T follicular helper cell (primary cell): ENCODE data around the gene SLFN5.
A peak's percentile ranks its signal among the peaks of the same experiment; 100 is the strongest.
"Not testable (repeated sequence)": the region's sequence is repeated elsewhere in the genome, so short reads cannot be mapped to it uniquely, and the experiment has no call there.

Experiments used
- DNase-seq: peaks from one replicate; pipeline ENCODE4 v3.0.0-alpha.2; 2020; ENCODE audit warnings: low read depth

Gene SLFN5

DNA sequence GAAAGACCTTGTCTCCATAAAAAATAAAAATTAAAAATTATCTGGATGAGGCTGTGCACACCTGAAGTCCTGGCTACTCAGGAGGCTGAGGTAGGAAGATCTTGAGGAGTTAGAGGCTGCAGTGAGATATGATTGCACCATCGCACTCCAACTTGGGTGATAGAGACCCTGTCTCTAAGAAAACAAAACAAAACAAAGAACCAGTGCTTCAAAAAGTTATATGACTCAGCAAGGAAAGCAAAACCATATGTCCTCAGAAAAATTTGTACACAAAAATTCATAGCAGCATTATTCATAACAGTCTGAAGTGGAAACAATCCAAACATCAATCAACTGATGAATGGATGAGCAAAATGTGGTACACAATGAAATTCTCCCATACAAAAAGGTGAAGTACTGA lies 48.9 kb downstream of the SLFN5 start:
- no peak for DNase-seq

DNA sequence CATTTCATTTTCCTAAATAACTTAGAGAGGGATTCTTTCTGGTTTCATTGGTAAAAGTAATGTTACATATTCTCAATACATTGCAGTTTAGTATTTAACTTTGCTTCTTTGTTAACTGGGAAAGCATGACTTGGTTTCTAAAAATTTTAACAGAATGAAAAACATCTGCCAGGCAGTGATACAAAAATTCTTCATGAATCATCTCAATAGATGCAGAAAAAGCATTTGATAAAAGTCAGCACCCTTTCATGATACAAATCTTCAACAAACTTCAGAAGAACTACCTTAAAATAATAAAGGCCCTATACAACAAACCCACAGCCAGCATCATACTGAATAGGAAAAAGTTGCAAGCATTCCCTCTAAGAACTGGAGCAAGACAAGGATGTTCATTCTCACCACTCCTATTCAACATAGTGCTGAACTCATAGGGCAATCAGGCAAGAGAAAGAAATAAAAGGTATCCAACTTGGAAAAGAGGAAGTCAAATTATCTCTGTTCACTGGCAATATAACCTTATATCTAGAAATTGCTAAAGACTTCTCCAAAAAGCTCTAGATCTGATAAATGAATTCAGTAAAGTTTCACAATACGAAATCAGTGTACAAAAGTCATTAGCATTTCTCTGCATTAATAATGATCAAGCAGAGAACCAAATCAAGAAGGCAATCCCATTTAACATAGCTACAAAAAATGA lies 50.4 kb downstream of the SLFN5 start:
- no peak for DNase-seq

DNA sequence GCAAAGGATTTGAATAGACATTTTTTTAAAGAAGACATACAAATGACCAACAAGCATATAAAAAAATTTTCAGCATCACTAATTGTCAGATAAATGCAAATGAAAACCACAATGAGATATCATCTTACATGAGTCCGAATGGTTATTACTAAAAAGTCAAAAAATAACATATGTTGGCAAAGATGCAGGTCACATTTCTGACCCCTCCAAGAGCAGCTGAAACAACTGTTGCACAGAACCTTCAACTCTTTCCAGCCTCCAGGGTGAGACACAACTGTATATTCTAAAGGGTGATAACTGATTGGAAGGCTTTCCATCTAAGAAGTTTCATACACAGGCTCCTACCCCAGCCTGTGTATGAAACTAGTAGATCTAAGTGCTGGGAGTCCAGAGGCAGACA lies 51.9 kb downstream of the SLFN5 start:
- DNase-seq: no peak

DNA sequence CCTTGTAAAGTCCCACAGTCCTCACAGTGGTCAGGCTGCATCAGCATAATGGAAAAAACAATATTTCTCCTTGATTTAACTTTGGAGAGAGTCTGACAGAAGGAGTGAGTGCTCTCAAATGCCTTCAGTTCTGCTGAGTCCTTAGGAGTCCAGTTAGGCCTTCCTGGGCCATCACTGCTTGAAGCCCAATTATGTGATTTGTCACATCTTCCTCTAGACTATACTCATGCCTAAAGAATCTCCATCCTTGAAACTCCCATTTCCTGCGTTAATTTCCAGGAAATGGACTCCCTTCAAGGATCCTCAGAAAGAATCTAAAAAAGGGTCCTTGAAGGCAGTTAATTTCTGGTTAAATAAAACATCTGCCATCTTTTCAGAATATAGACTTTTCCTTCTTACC lies 52.8 kb downstream of the SLFN5 start:
- no peak for DNase-seq

DNA sequence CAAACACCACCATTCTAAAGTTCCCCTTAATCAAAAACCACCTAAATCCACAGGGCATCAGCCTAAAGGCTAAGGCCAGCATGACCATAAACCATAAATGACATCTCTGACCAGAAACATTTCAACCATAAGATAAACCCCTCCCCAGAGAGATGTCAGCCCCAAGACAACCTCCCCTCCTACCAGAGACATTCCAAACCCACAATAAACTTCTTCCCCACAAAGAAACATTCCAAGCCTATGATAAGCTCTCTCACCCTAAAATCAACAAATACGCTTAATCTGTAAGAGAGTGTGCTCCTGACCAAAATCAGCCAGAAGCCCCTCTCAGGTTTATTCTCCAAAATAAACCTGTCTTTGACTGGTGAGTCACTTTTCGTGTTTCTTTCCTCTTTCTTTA lies 54.8 kb downstream of the SLFN5 start:
- no peak for DNase-seq

DNA sequence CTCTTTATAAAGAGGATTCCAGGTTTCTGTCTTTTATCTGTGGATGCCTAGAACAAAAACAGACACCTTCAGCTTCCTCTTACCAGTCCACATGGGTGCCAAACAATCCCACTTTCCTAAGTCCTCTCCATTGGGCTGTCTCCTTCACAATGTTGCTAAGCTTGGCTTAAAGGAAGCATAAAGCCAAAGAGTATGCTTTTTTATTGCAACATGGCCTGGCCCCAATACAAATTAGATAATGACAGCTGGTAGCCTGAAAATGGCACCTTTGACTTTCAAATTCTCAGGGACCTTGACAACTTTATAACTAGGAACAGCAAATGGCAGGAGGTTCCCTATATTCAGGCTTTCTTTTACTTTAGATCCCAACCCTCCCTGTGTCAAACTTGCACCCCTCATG lies 55.8 kb downstream of the SLFN5 start:
- no peak for DNase-seq

DNA sequence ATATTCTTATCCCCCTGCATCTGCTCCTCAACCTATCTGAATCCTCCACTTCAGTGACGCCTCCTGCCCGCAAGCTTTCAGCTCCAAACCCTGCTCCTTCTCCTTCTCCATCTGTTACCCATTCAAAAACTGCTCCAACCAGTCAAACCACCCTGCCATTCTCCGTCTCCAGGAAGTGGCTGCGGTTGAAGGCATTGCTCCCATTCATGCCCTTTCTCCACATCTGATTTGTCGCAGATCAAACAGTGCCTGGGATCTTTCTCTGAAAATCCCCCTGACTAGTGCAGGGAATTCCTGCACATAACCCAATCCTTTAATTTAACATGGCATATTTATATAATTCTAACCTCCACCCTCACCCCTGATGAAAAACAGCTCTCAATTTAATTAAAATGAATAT lies 56.3 kb downstream of the SLFN5 start:
- no peak for DNase-seq

DNA sequence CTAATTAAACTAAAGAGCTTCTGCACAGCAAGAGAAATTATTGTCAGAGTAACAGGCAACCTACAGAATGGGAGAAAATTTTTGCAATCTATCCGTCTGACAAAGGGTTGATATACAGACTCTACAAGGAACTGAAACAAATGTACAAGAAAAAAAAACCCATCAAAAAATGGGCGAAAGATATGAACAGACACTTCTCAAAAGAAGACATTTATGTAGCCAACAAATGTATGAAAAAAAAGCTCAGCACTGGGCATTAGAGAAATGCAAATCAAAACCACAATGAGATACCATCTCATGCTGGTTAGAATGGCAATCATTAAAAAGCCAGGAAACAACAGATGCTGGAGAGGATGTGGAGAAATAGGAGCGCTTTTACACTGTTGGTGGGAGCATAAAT lies 66.5 kb downstream of the SLFN5 start:
- DNase-seq: not testable (repeated sequence)

DNA sequence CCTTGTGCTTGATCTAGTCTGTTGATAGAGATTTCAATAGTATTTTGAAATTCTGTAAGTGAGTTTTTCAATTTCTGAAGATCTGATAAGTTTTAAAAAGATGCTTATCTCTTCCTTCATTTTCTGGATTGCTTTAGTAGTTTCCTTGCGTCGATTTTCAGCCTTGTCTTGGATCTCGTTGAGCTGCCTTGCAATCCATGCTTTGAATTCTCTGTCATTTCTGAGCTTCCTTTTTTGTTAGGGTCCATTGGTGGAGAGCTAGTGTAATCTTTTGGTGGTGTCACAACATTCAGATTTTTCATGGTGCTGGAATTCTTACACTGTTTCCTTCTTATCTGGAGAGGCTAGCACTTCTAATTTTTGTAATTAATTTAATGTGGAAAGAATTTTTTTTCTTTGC lies 69.5 kb downstream of the SLFN5 start:
- no peak for DNase-seq

DNA sequence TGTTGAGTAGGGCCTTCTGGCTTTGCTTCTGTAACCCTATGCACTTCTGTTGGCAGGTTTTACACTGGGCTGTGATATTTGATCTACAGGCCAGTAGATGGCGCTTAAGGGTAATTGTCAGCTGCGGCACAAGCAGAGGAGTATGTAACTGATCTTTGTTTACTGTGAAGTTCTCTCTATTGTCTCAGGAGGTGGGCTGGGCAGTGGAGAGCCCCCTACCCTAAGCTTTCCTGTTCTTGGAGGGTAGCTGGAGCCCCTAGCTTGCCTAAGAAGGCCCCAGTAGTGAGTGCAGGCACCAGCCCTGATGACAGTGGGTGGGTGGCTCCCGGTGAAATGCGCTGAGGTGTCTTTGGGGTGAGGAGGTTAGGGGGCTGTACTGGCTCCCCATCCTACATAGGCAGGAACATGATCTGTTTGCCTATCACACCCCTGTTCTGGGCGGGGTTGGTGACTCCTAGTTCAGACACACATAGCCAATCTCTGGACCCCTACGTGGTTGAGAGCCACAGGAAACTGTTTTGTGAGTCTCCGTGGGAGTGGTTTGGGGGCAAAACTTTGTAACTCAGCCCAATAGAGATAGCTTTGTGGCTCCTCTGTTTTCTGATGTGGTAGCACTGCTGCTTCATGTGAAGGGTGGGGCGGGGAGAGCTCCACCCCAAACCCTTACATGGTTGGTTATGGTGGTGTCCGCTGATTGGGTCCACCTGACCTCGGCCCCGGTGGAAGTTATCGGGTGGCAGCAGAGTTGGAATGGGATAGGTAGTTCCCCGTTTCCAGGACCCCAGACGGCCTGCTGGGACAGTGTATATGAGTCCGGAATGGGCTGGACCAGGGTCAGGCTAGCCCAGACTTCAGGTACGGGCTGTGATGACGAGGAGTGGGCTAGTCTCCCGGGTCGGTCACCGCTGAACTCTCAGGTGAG lies 70.2 kb downstream of the SLFN5 start:
- peak; percentile 80 for DNase-seq

DNA sequence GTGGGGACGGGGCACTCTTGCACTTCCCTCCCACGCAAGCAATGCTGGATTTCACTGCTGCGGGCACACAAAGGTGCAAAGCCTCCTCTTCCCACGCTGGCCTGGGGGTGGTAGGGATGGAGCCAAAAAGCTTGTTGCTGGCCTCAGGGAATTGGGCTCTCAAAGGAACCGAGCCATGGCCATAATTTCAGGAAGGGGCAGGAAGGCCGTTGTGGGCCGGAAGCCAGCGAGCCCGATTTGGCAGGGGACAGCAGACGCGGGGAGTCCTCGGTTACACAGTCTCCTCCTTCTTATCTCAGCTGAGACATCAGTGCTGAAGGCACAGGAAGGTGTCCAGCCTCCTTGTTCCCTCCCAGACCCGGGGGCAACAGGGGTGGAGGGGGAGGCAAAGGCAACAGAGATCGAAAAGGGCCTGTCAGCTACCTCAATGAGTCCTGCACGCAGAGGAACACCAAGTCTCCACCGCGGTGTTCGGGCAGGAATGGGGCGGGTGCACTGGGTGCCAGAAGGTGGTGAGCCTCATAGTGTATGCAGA lies 71.1 kb downstream of the SLFN5 start:
- DNase-seq: no peak

DNA sequence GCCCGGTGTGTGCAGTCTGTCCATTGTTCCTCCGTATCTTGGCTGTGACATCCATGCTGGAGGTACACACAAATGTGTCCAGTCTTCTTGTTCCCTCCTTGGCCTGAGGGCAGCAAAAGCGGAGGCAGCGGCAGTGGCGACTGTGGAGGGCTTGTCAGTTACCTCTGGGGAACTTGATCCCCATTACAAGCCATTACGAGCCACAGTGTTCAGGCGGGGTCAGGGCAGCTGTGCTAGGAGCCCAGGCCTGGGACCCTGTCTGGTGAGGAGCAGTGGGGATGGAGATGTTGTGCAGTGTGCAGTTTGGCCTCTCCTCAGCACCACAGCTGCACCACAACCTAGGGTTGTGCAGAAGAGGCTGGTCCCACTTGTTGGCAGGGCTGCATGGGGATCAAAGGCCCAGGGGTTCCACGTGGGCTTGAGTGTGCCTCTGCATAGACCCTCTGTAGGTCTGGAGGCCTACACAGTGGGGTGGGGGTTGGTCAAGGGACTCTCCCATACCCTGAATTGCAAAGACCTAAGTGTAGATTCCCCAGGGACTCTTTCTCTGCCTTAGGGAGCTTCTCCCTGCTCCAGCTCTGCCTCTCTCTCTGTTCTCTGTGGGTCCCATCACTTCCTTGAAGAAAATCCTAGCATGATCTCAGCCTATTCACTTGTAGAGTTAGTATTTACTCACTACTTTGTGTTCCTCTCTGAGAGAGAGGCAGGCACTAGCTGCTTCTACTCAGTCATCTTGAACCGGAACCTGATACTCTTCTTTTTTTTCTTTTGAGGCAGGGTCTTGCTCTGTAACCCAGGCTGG lies 71.7 kb downstream of the SLFN5 start:
- DNase-seq: no peak

DNA sequence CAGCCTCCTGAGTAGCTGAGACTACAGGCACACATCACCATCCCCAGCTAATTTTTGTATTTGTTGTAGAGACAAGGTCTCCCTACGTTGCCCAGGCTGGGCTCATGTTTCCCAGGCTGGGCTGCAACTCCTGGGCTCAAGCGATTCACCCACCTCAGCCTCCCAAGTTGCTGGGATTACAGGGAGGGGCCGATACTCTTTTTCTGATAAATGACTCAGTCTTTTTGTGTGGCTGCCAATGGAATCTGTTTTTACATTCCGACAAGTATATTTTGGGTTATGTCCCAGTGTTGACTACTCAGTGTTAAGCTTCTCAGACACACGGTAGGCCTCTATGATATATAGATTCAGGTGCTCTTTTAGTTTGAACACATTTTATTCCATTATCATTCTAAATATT lies 72.4 kb downstream of the SLFN5 start:
- no peak for DNase-seq

DNA sequence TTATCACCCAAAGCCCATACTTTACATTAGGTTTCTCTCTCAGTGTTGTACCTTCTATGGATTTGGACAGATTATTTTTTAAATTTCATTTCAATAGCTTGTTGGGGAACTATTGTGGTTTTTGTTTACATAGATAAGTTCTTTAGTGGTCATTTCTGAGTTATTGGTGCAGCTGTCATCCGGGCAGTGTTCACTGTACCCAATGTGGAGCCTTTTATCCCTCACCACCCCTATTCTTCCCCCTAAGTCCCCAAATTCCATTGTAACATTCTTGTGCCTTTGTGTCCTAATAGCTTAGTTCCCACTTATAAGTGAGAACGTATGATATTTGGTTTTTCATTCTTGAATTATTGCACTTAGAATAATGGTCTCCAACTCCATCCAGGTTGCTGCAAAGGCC lies 73.1 kb downstream of the SLFN5 start:
- DNase-seq: no peak

DNA sequence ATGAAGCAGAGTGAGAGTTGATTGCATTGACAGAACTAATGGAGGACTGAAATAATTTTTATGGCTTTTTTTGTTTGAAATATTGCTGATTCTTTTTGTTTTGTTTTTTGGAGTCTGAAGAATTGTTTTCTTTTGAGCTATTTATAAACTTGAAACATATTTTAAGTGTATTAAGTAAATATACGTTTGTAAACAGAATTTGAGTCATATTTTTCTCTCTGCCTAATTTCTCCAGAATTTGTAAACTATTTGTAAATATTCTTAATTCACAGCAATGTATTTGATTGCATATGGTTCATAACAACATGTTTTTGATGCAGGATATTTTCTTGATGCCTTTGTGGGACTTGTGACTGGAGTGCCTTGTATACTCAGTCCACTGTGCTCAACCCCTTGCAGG lies 79.9 kb downstream of the SLFN5 start:
- DNase-seq: no peak
